ENCODE data around the gene GAMT.
"Not testable (repeated sequence)": the region's sequence is repeated elsewhere in the genome, so short reads cannot be mapped to it uniquely, and the experiment has no call there.

Gene GAMT

DNA sequence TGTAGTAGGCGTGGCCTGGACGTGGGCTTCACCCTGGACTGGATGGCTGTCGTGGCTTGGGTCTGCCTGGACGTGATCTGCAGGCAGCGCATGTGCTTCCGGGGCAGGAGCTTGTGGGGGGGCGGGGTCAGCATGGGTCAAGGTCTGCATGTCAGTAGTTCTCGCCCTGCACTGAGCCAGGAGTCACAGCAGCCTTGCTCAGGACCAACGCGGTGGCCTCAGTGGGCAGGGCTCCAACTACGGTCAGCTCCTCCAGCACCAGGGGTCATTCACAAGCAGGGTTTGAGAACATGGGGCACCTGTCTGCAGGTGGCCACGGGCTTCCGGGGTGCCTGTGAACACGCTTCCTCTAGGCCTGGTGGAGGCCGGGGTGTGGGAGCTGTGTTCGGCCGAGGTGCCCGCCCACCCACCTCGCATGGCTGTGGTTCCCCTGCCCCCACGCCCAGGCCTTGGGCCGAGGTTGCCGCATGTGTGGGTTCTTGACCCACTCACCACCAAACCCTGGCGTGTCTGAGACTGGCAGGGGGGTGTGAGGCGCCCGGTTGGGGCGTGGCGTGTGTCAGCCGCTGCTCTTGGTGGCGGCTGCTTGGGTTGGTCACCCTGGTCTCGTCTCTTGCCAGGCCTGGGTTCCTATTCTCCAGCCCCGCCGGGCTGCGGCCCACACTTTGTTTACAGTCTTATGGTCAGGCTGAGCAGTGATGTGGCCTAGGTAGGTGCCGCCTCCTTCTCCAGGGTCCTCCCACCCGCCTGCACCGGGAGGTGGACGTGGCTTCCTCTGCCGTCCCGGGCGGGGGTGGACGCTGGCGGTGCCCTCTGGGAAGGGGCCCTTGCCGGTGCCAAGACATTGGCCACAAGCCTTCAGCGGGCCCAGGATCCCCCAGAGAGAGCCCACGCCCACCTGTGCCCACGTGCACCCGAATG, 32.0 kb upstream of the GAMT start:
- no peak for DNase-seq

- DNase-seq, result no peak
Measured at GRCh38 chr19:1432507-1432887, 31.2 kb upstream of the GAMT start.

GRCh38 chr19:1431759-1432506, 30.6 kb upstream of the GAMT start:
- DNase-seq, result no peak

- DNase-seq, result no peak
Measured at GRCh38 chr19:1430246-1430645, 28.9 kb upstream of the GAMT start.

DNA sequence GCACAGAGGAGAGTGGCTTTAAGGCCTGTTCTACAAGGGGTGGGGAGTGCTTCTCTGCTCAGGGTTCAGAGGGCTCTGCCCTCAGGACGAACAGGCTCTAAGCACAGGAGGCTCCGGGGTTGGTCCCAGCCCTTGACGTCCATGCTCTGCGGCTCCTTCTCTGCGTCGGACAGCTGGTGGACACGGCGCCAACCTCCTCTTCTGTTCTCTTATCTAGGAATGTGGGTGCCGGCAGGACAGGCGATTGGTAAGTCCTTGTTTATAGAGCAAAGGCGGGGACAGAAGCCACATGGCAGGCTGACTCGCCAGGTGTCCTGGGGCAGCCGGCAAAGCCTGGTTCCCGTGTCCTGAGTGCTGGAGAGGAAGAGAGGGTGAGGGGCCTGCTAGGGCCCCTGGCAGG, 28.4 kb upstream of the GAMT start:
- DNase-seq, result no peak

- no peak for DNase-seq
Measured at GRCh38 chr19:1428738-1429391, 27.5 kb upstream of the GAMT start.

DNA sequence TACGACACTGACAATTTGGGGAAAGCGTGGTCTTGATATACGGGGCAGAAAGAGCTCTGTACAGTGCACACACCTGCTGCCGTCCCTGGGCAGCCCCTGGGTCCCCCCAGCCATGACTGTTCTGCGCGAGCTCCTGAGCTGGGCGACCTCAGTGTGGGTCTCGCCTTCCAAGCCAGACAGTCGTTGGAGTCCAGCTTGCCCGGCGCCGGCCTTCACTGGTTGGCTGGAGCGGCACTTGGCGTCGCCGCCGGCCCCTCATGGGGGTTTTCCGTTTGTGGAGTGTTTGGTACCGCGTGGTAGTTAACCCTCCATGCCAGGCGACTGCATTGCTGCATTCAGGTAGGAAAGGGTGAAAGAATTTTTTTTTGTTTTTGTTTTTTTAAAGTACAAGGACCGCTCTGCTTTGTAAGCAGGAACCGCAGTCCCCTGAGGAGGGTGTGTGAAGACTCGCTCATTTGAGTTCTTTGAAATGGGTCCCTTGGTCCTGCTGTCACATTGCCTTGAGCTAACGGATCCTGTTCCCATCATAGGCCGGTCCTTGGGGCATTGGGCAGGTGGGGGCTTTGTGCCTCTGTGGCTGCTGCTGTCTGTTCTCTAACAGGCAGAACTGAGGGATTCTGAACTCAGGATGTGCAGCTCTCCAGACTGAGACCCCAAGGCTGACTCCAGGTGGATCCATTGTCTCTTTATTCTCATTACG, 26.0 kb upstream of the GAMT start:
- no peak for DNase-seq

DNA sequence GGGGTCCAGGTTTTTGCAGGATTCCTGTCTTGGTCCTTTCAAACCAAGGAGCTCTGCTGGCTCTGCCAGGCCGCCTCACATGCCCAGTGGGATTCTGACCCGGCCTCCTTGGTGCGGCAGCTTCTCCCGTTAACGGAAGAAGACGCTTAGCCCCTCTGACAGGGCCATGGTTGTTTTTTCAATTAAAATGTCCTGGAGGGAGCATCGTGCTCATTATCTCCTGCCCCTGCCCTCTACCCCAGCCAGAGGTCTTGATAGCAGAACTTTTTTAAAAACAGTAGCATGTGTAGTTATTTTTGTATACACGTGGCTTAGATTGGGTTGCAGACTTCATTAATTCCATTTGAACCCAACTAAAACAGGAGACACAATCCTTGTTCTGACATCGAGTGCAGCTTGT, 25.4 kb upstream of the GAMT start:
- no peak for DNase-seq

DNA sequence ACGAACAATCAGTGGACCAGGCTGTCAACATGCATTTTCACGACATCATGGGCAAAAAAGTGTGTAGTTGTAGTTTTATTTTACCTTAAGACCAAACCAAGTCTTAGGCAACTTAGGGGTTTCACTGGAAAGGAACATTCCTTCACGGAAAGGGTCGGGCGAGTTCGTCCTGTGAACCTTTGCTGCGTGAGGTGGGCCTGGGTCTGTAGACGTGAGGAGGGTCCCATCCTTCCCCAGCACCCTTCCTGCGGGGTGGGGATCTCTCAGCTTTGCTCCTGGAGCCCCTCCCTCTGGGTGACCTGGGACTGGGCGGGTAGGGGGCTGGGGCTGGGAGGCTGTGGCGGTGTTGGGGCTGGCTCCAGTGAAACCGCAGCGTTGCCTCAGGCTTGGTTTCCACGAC, 24.6 kb upstream of the GAMT start:
- DNase-seq, result no peak

DNA sequence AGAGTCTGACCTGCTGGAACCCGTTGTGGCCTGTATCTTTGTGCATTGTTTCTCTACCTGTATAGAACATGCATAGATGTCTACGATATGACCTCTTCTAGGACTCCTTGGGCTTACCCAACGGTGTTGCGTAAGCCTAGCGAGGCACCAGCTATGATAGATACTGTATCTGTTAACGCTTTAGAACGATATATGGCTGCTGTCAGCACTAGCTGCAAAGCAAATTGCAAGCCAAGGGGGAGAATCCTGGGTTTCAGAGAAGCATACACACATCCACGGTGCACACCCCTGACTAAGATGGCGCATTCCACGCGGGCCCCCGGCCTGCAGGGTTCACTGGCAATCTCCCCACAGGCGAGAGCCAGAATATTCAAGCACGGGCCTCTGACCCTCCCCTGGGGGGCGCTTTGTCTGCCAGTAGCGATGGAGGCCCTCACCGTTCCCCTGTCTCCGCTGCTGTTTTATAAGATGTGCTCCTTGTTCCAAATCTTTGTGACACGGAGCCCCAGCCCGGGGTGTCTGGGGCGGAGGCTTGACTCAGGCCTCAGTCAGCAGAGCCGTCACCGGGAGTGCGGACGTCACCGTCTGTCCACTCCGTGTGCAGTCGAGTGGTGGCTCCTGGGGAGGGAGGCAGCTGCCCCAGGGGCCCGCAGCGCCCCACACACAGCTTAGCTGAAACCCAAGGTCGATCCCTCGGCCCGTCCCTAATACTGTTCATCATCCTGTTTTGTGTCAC, 23.9 kb upstream of the GAMT start:
- no peak for DNase-seq

DNA sequence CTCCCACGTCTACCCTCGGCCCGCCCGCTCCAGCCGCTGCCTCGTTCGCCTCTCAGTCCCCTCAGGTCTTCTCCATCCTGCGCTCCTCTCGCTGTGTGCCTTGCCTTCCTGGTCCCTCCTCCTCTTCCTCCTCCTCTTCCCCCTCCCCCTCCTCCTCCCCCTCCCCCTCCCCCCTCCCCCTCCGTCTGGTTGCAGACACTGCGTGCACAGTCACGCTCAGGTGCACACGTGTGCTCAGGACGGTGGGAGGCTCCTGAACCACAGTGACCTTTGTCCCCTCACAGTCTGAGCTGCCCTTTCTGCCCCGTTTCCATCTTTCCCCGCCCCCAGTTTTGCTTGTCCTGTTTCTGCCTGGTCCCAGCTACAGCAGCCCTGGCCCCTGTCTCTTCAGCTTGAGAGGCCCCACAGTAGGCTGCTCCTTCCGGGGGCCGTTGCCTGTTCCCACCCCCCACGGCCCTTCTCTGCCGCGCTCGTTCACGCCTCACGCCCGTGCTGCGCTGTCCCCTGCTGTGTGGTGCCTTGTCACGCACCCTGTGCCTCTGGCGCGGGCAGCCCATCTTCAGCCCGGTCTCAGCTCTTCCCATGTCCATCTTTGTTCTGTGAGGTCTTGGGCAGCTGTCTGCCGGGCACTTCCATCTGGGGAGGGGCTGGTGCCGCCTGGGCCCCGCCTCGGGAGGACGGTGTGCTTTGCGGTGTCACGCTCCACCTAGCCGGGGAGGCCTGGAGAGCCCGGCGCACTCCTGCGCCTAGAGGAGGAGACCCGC, 23.0 kb upstream of the GAMT start:
- no peak for DNase-seq

GRCh38 chr19:1423436-1424191, 22.3 kb upstream of the GAMT start:
- no peak for DNase-seq

DNA sequence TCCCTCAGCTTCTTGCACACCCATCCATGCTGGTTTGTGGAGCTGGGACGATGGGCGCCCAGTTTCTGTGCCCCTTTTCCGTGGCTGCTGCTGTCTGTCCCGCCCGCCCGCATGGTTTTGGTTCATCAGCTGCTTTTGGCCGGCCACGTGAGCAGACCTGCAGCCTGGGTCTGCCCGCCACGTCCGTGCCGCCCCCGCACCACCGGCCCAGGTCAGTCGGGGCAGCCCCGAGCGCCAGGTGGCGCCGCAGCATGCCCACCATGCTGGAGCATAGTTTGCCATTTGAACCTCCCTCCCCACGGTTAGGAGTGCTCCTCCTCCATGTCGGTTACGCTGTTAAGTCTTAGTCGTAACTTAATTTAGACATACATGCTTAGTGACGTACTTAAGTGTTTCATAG, 21.6 kb upstream of the GAMT start:
- DNase-seq, result no peak

GRCh38 chr19:1422360-1422759, 21.0 kb upstream of the GAMT start:
- DNase-seq, result no peak

GRCh38 chr19:1421958-1422305, 20.6 kb upstream of the GAMT start:
- DNase-seq, result no peak

DNA sequence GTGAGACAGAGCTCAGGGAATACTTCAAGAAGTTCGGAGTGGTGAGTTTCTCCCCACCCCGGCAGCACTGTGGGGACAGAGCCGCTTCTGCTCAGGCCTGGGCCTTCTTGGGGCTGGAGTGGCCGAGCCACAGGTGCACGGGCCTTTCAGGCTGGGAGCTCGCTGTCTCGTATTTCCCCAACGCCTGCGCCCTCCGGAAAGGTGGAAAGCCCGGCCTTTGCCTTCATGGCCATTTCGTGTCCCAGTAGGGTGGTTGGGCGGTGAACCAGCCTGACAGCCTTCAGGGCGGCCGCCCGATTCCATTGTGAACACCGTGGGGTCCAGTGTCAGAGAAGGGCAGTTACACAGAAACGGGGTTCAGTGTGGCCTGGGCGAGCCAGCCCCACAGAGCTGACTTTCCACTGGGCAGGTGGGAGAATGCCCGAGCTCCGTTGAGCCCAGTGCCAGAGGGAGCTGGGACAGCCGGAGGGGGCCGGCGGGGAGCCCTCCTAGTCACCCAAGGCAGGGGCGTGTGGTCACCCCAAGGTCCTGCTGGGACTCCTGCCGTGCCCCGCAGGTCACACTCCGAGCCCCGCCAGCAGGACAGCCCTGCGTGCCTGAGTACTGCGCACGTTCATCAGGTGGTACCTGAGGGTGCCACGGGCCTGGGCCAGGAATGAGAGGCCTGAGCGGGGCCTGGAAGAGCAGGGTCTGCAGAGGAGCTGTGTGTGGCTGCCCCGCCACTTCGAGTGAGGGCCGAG, 20.0 kb upstream of the GAMT start:
- DNase-seq, result no peak

DNA sequence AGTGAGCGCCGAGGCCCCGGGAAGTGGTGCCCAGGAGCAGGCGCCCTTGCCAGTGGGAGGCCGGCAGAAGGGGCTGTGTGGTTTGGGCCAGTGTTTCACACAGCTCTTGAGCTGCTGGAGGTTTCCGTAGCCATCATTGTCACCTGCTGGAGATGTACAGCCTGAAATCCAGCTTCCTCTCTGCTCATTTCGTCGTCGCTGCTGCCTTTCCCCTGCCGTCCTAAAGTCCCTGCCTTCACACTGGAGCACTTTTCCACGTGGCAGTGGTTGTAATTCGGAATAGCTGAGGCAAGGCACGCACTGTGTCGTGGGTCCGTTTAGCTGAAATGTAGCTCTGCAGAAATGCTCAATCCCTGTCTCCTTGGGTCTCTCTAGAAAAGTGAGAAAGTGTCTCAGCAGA, 19.2 kb upstream of the GAMT start:
- DNase-seq, result no peak

GRCh38 chr19:1420085-1420484, 18.7 kb upstream of the GAMT start:
- DNase-seq, result not testable (repeated sequence)

DNA sequence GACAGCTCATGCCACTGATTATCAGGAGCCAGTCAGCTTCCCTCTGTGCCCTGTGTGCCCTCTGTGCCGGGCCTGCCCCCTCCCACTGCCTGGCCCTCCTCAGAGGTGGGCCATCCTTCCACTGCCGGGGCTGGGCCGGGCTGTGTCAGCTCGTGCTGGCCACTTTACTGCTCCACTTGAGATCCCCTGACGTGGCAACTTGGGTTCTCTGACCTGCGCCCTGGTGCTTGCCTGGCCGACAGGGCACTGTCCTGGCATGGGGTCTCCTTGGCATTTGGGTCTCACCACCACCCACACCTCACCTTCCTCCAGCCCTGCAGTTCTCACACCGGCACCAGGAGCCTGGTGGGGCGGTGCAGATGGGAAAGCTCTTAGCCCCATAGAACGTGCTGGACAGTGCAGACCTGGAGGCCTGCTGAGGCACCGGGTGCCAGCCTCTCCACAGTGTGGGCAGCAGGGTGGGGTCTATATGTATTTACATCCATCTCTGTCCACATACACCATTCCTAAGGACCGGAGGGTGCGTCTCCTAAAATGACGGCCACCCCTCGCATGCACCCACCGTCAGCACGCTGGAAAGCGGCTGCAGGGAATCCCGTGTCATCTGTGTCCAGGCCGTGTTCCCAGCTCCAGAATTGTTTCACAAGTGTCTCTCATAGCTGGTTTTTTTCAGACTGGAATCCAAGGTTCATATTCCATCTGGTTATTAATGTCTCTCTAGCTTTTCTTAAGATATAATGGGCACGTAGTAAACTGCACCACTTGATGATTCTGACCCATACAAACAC, 17.8 kb upstream of the GAMT start:
- DNase-seq, result no peak

GRCh38 chr19:1418496-1418775, 17.1 kb upstream of the GAMT start:
- no peak for DNase-seq

All from stimulated activated naive CD4-positive, alpha-beta T cell treated with Interleukin-2 at 50 U/mL for 16 hours (primary cell).